Pancreas (tissue), 10 donors: ENCODE measurements around the gene CCDC158. TPM values are rescaled to one million over a fixed set of nuclear protein-coding genes. Genes with fewer than 3 reads are reported as not detected.
A peak's percentile ranks its signal among the peaks of the same experiment; 100 is the strongest.

Source experiments
- ATAC-seq, 4 donors: fragments of 200-7000 bp; cut with Tn5 transposase; one replicate each; pipeline versions ENCODE4 v1.8.0 to v1.9.1; 2020; ENCODE audit warnings: mild to moderate bottlenecking in 4 of 4, moderate library complexity in 4 of 4
- DNase-seq, 6 donors: peaks; one replicate each; pipeline ENCODE4 v3.0.0-alpha.2; 2020
- FAIRE-seq: peaks from 2 replicates; lab custom pipeline; 2012; peaks lifted over from hg19 to GRCh38; lab: Jason Lieb, UNC
- H3K27ac ChIP-seq, 4 donors: fragments of 200-600 bp; sonication (generic); 1 replicate in 3 of 4; 2 replicates in 1 of 4; pipeline versions ENCODE4 v1.5.0 to v1.8.0; 2020
- H3K27me3 ChIP-seq, 4 donors: fragments of 200-600 bp; one replicate each; pipeline ENCODE4 v1.8.0; 2021
- H3K36me3 ChIP-seq, 3 donors: fragments of 200-600 bp; sonication (generic) in 1 of 3; one replicate each; pipeline versions ENCODE4 v1.5.0 to v1.8.0; 2020 to 2021
- H3K4me1 ChIP-seq, 3 donors: fragments of 200-600 bp; one replicate each; pipeline ENCODE4 v1.8.0; 2021
- H3K4me3 ChIP-seq, 4 donors: fragments of 200-600 bp; sonication (generic) in 2 of 4; one replicate each; pipeline versions ENCODE4 v1.5.0 to v1.8.0; 2020 to 2021
- H3K9me3 ChIP-seq, 4 donors: fragments of 200-600 bp; one replicate each; pipeline ENCODE4 v1.8.0; 2021
- CTCF ChIP-seq, 4 donors: fragments of 200-600 bp; sonication (generic) in 3 of 4; IDR thresholded peaks; one replicate each; pipeline versions ENCODE4 v1.5.0 to v1.8.0; 2021; ENCODE audit warnings: antibody characterized with exemption in 4 of 4
- WGBS, 2 donors: extraction: QIAGEN DNeasy Blood & Tissue Kit; methylation state at CpG; one replicate each; pipeline ENCODE4 v1.1.7; 2013; 5-methylcytosine and 5-hydroxymethylcytosine counted together
- intact Hi-C, 3 donors: fragments of 100-400 bp; cut with DNase I; formaldehyde crosslinking; loops; one replicate each; pipeline versions ENCODE4 v1.11.1 to v1.14.2; 2022
- polyA plus RNA-seq, 2 donors: library from polyadenylated mRNA; stranded (reverse); fragments of 200-250 nt; gene quantifications; one replicate each; pipeline ENCODE4 v1.2.3, GENCODE V29; 2013
- total RNA-seq, 6 donors: library from RNA; stranded (reverse); fragmentation: NEBNext Ultra II Directional in 4 of 6; extraction: Animal tissue kit (Norgen Biotek cat#: 25700) in 4 of 6; gene quantifications; one replicate each; pipeline versions ENCODE4 v1.2.1 to v1.2.4, GENCODE V29; 2021 to 2023
- donor health status: healthy with polysubstance abuse.
- donor health status: DM: no; HTN: no; CAD: no; lungs with moderate emphysema.
- donor health status: DM: no; HTN: no; CAD: no.
- donor health status: control.
- donor health status: control.
- donor health status: Bipolar disorder and iron deficiency.
- donor health status: DM: yes; HTN: yes; CAD: no.
- donor health status: DM: no; HTN: no; CAD: no.
- donor health status: DM: no; HTN: no; CAD: no.
- donor health status: DM: yes; HTN: yes; CAD: no.

Gene CCDC158
- total and polyA plus RNA-seq, 8 donors: 0.19 to 0.94 (median 0.61) TPM

DNA sequence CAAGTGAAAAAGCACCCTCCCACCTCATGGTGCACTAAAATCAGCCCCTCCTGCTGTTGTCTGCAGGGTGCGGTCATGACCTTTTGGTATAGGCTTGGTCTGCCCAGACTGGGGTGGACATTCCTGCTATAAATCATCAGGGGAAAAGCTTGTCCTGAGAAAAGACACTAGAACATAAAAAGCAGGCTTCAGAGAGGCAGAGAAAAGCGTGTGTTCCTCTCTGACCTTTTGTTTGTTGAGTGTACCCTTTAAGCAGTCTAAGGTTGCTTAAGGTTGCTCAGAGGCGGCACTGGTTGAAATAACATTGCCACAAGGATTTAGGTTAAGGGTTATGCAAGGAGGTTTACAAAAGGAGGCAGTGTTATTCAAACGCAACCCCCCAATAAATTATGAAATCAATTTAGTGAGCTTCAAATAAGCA lies 43.5 kb downstream of the CCDC158 start:
- Histone ChIP-seq H3K36me3 (no peaks in the 10 kb centered on the region), H3K27ac (peak overlapping the region in 1 of 4 donors; percentile 7), H3K27me3 (no peaks in the 10 kb centered on the region), H3K4me1 (peaks cover 3 to 22% (median 16%) of the 10 kb centered on the region in 3 donors), H3K9me3 (no peaks in the 10 kb centered on the region), H3K4me3 (no peak overlapping the region)
- TF ChIP-seq CTCF (IDR thresholded peaks at IDR 0.05): no peak
- FAIRE-seq: no peak
- intact Hi-C loops: no loop called here
- peak in 3 of 4 donors; percentile 17 to 38 (median 31) for ATAC-seq
- 43 to 48% methylated on average over 4 of the region's 4 CpGs for WGBS, 2 donors
- no peak for DNase-seq

- H3K27me3 ChIP-seq: no peaks in the 10 kb centered on the region
- no peaks in the 10 kb centered on the region for H3K36me3 ChIP-seq
- no peak for FAIRE-seq
- no peak for DNase-seq
- no peak overlapping the region for H3K27ac ChIP-seq
- H3K4me1 ChIP-seq: peaks cover 3 to 22% (median 16%) of the 10 kb centered on the region in 3 donors
- H3K4me3 ChIP-seq: no peak overlapping the region
- WGBS, 2 donors: 49 to 51% methylated on average over 1 of the region's 1 CpG
- peak; percentile 55 to 88 (median 78) for ATAC-seq
- intact Hi-C loops: no loop called here
- no peaks in the 10 kb centered on the region for H3K9me3 ChIP-seq
- TF ChIP-seq CTCF (IDR thresholded peaks at IDR 0.05): no peak
Measured at GRCh38 chr4:76376534-76376933, 44.4 kb downstream of the CCDC158 start.

DNA sequence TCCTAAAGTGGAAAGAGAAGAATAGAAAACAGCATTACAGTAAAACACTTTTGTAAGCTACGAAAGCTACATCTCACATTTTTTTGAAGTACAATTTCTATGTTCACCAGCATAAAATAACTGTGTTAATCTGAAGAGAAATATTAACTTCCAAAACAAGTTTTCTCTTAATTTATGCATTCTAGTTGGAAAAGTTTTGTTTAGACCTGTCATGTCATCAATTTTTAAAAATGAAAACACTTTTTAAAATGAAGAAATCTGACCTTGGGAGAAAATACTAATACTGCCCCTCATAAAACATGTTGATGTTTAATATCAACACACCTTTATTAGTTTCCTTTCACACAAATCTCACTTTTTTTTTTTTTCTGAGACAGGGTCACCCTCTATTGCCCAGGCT lies 45.2 kb downstream of the CCDC158 start:
- H3K9me3 ChIP-seq: no peaks in the 10 kb centered on the region
- intact Hi-C loops: no loop called here
- H3K4me3 ChIP-seq: no peak overlapping the region
- H3K36me3 ChIP-seq: no peaks in the 10 kb centered on the region
- DNase-seq: no peak
- no peak for TF ChIP-seq CTCF (IDR thresholded peaks at IDR 0.05)
- WGBS, 2 donors: 90 to 94% methylated on average over 1 of the region's 1 CpG
- no peak for ATAC-seq
- H3K27ac ChIP-seq: no peak overlapping the region
- H3K27me3 ChIP-seq: no peaks in the 10 kb centered on the region
- peaks cover 3 to 22% (median 16%) of the 10 kb centered on the region in 3 donors for H3K4me1 ChIP-seq
- no peak for FAIRE-seq

DNA sequence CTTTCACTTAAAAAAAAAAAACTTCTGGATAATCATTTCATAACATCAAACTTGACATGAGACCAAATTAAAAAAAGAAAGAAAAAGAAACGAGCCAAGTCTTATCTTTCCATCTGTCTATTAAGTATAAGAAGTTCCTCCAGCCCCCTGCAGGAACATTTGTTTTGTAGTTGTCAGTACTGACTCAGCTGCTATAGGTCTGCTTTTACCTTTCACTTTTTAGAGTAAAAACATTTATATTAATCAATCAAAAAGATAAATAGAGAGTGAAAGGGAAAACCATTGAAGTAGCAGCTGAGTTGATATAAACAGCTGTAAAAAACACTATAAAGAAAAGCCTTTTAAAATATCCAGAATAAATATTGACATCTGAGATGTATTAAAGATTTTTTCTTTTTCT lies 46.1 kb downstream of the CCDC158 start:
- WGBS, 2 donors: 0 to 2% methylated on average over 1 of the region's 1 CpG
- no peaks in the 10 kb centered on the region for H3K27me3 ChIP-seq
- peaks cover 3 to 22% (median 16%) of the 10 kb centered on the region in 3 donors for H3K4me1 ChIP-seq
- intact Hi-C loops: no loop called here
- FAIRE-seq (no peak), DNase-seq (no peak), ATAC-seq (peak in 1 of 4 donors; percentile 14)
- TF ChIP-seq CTCF (IDR thresholded peaks at IDR 0.05): no peak
- no peak overlapping the region for H3K4me3 ChIP-seq
- H3K9me3 ChIP-seq: no peaks in the 10 kb centered on the region
- no peak overlapping the region for H3K27ac ChIP-seq
- no peaks in the 10 kb centered on the region for H3K36me3 ChIP-seq

- no peak for TF ChIP-seq CTCF (IDR thresholded peaks at IDR 0.05)
- 44 to 47% methylated on average over 6 of the region's 6 CpGs for WGBS, 2 donors
- DNase-seq (no peak), FAIRE-seq (no peak), ATAC-seq (peak in 3 of 4 donors; percentile 19 to 58 (median 24))
- Histone ChIP-seq H3K9me3 (no peaks in the 10 kb centered on the region), H3K27ac (no peak overlapping the region), H3K36me3 (no peaks in the 10 kb centered on the region), H3K27me3 (no peaks in the 10 kb centered on the region), H3K4me3 (no peak overlapping the region), H3K4me1 (peaks cover 3 to 22% (median 16%) of the 10 kb centered on the region in 3 donors)
- intact Hi-C loops: no loop called here
Measured at GRCh38 chr4:76373919-76374552, 46.9 kb downstream of the CCDC158 start.
